PC-3 (cell line): ENCODE results near the gene SPATA16. TPM values are rescaled to one million over a fixed set of nuclear protein-coding genes. Genes with fewer than 3 reads are reported as not detected.
A peak's percentile ranks its signal among the peaks of the same experiment; 100 is the strongest.

Experiments
- ATAC-seq: fragments of 200-7000 bp; cut with Tn5 transposase; 2 replicates; pipeline ENCODE4 v1.9.1; 2020; ENCODE audit warnings: mild to moderate bottlenecking, moderate library complexity
- BruUV-seq: library from RNA; stranded (reverse); fragments of 400-500 nt; replicated peaks from 2 replicates; lab custom pipeline; 2021; lab: Mats Ljungman, UMichigan
- CTCF ChIA-PET: fragments of 300-600 bp; sonication (Branson Sonifier 250); formaldehyde crosslinking; loops from one replicate; lab custom pipeline; 2022; ENCODE audit warnings: antibody characterized with exemption; lab: Charles Lee
- POLR2A ChIA-PET: fragments of 300-600 bp; sonication (Branson Sonifier 250); formaldehyde crosslinking; loops from one replicate; lab custom pipeline; 2022; ENCODE audit warnings: antibody characterized with exemption; ENCODE audit not compliant: unreplicated experiment; lab: Charles Lee
- DNase-seq: peaks from one replicate; pipeline ENCODE4 v3.0.0-alpha.2; 2015
- H2AFZ ChIP-seq: fragments of 300-600 bp; sonication (generic); 2 replicates; pipeline ENCODE4 v1.6.0; 2016; ENCODE audit warnings: antibody characterized with exemption, low read length
- H3F3A ChIP-seq: fragments of 300-600 bp; sonication (generic); one replicate; pipeline ENCODE4 v1.6.0; 2017; ENCODE audit warnings: antibody characterized with exemption, low read length, control low read depth, mild to moderate bottlenecking; ENCODE audit not compliant: unreplicated experiment
- H3K27ac ChIP-seq: fragments of 300-600 bp; sonication (generic); 2 replicates; pipeline ENCODE4 v1.5.1; 2016; ENCODE audit warnings: mild to moderate bottlenecking, low read length
- H3K27me3 ChIP-seq: fragments of 300-600 bp; sonication (generic); 2 replicates; pipeline ENCODE4 v1.6.1; 2016; ENCODE audit warnings: low read length, mixed read lengths
- H3K36me3 ChIP-seq: fragments of 300-600 bp; sonication (generic); 2 replicates; pipeline ENCODE4 v1.6.1; 2016; ENCODE audit warnings: low read depth, mixed run types, low read length, mixed read lengths
- H3K4me1 ChIP-seq: fragments of 300-600 bp; sonication (generic); 2 replicates; pipeline ENCODE4 v1.5.1; 2016; ENCODE audit warnings: low read length; ENCODE audit not compliant: insufficient read depth
- H3K4me2 ChIP-seq: fragments of 300-600 bp; sonication (generic); 2 replicates; pipeline ENCODE4 v1.6.0; 2016; ENCODE audit warnings: low read length
- H3K4me3 ChIP-seq: fragments of 300-600 bp; sonication (generic); 2 replicates; pipeline ENCODE4 v1.5.1; 2016; ENCODE audit warnings: mild to moderate bottlenecking, low read length, mixed read lengths
- H3K79me2 ChIP-seq: fragments of 300-600 bp; sonication (generic); 2 replicates; pipeline ENCODE4 v1.6.1; 2017; ENCODE audit warnings: low read length, mixed read lengths
- H3K9ac ChIP-seq: fragments of 300-600 bp; sonication (generic); 2 replicates; pipeline ENCODE4 v1.6.0; 2016; ENCODE audit warnings: mild to moderate bottlenecking, low read length
- H3K9me2 ChIP-seq: fragments of 300-600 bp; sonication (generic); replicated peaks from 2 replicates; pipeline ENCODE4 v1.6.1; 2016; ENCODE audit warnings: mixed run types, low read length, mixed read lengths
- H3K9me3 ChIP-seq: fragments of 300-600 bp; sonication (generic); 2 replicates; pipeline ENCODE4 v1.6.1; 2016; ENCODE audit warnings: low read length, mixed read lengths
- H4K20me1 ChIP-seq: fragments of 300-600 bp; sonication (generic); 2 replicates; pipeline ENCODE4 v1.6.1; 2016; ENCODE audit warnings: low read length, mixed read lengths
- CTCF ChIP-seq: fragments of 300-600 bp; sonication (generic); conservative IDR thresholded peaks from 2 replicates; pipeline ENCODE4 v1.5.1; 2017; ENCODE audit warnings: antibody characterized with exemption, low read depth, mild to moderate bottlenecking, low read length
- EZH2 ChIP-seq: fragments of 300-600 bp; sonication (generic); IDR thresholded peaks from one replicate; pipeline ENCODE4 v1.6.1; 2017; ENCODE audit warnings: antibody characterized with exemption, mild to moderate bottlenecking, low read length; ENCODE audit not compliant: unreplicated experiment
- EZH2phosphoT487 ChIP-seq: fragments of 300-600 bp; sonication (generic); IDR thresholded peaks from 2 replicates; pipeline ENCODE4 v1.6.1; 2018; ENCODE audit warnings: mild to moderate bottlenecking, antibody characterized with exemption, low read length, borderline replicate concordance
- intact Hi-C: fragments of 100-400 bp; cut with micrococcal nuclease; formaldehyde crosslinking; loops from 2 replicates; pipeline ENCODE4 v1.9.0; 2023
- total RNA-seq: library from RNA; depleted of rRNA; stranded (reverse); fragments of >200 nt; gene quantifications from 2 replicates; pipeline ENCODE4 v1.2.3, GENCODE V29; 2014

SPATA16 gene
- total RNA-seq, 1 experiment from 2014 or later: not detected

- peaks cover 15% of the 10 kb centered on the region; the same call in 1 of the 2 replicates for H3K27me3 ChIP-seq
- no peak overlapping the region for H3K27ac ChIP-seq
- no peak overlapping the region for H3K4me2 ChIP-seq
- H3K36me3 ChIP-seq: no peaks in the 10 kb centered on the region
- no peak for TF ChIP-seq EZH2
- TF ChIP-seq EZH2phosphoT487: no peak
- TF ChIP-seq CTCF: peak; percentile 70
- ATAC-seq: peak; percentile 53; the same call in 1 of the 2 replicates
- H3K9me3 ChIP-seq: no peaks in the 10 kb centered on the region
- no peaks in the 10 kb centered on the region for H3K79me2 ChIP-seq
- H3K4me1 ChIP-seq: no peaks in the 10 kb centered on the region
- CTCF ChIA-PET: no interaction called here
- no peaks in the 10 kb centered on the region for H4K20me1 ChIP-seq
- no peaks in the 10 kb centered on the region for H3K9me2 ChIP-seq
- no peak overlapping the region for H3K9ac ChIP-seq
- no peaks in the 10 kb centered on the region for H3F3A ChIP-seq
- POLR2A ChIA-PET: no interaction called here
- intact Hi-C loops: loop anchor here (5.0 to 10.0 kb wide), 2 partner anchors 60 to 152 kb away; no protein-coding TSS in a partner anchor
- peak; percentile 50 for DNase-seq
- no peak overlapping the region for H2AFZ ChIP-seq
- no peak overlapping the region for H3K4me3 ChIP-seq
- BruUV-seq: no TSS peak
These were observed 153.8 kb downstream of the SPATA16 start for GRCh38 chr3:172987273-172987672.

GRCh38 chr3:172984914-172985313 lies 156.1 kb downstream of the SPATA16 start:
- Histone ChIP-seq H3F3A (no peaks in the 10 kb centered on the region), H3K36me3 (no peaks in the 10 kb centered on the region), H3K4me2 (no peak overlapping the region), H3K4me3 (no peak overlapping the region), H3K79me2 (no peaks in the 10 kb centered on the region), H2AFZ (no peak overlapping the region), H3K4me1 (no peaks in the 10 kb centered on the region), H3K27ac (no peak overlapping the region), H4K20me1 (no peaks in the 10 kb centered on the region), H3K27me3 (peaks cover 16% of the 10 kb centered on the region; the same call in 1 of the 2 replicates), H3K9me2 (no peaks in the 10 kb centered on the region), H3K9me3 (no peaks in the 10 kb centered on the region), H3K9ac (no peak overlapping the region)
- TF ChIP-seq EZH2phosphoT487 (no peak), EZH2 (no peak), CTCF (no peak)
- DNase-seq (no peak), ATAC-seq (no peak)
- POLR2A ChIA-PET: no interaction called here
- BruUV-seq: no TSS peak
- intact Hi-C loops: loop anchor here (5.0 to 10.0 kb wide), 2 partner anchors 62 to 150 kb away; no protein-coding TSS in a partner anchor
- CTCF ChIA-PET: no interaction called here

- no peak overlapping the region for H3K4me3 ChIP-seq
- ChIA-PET POLR2A (no interaction called here), CTCF (no interaction called here)
- no peaks in the 10 kb centered on the region for H3F3A ChIP-seq
- no peak overlapping the region for H3K27ac ChIP-seq
- peak; percentile 18 for DNase-seq
- H3K79me2 ChIP-seq: no peaks in the 10 kb centered on the region
- no peak overlapping the region for H3K4me2 ChIP-seq
- intact Hi-C loops: loop anchor here (10.0 kb wide), 1 partner anchor 148 kb away; no protein-coding TSS in a partner anchor
- H3K9ac ChIP-seq: no peak overlapping the region
- H3K36me3 ChIP-seq: no peaks in the 10 kb centered on the region
- H3K4me1 ChIP-seq: no peaks in the 10 kb centered on the region
- TF ChIP-seq EZH2phosphoT487 (no peak), CTCF (peak; percentile 54), EZH2 (no peak)
- H4K20me1 ChIP-seq: no peaks in the 10 kb centered on the region
- no peak overlapping the region for H2AFZ ChIP-seq
- no peaks in the 10 kb centered on the region for H3K9me2 ChIP-seq
- H3K9me3 ChIP-seq: no peaks in the 10 kb centered on the region
- ATAC-seq: peak; percentile 57; the same call in 1 of the 2 replicates
- H3K27me3 ChIP-seq: peaks cover 20% of the 10 kb centered on the region; the same call in 1 of the 2 replicates
- no TSS peak for BruUV-seq
These were observed 158.2 kb downstream of the SPATA16 start for GRCh38 chr3:172982736-172983364.
